IPS-18a (cell line): ENCODE measurements around the gene PLOD2.
A peak's percentile ranks its signal among the peaks of the same experiment; 100 is the strongest.

Source experiments
- H3K27ac ChIP-seq: one replicate; pipeline ENCODE4 v1.5.1; 2013; ENCODE audit warnings: low read length
- H3K27me3 ChIP-seq: one replicate; pipeline ENCODE4 v1.6.1; 2013; ENCODE audit warnings: mild to moderate bottlenecking, low read length; ENCODE audit not compliant: control insufficient read depth, insufficient read depth
- H3K36me3 ChIP-seq: one replicate; pipeline ENCODE4 v1.6.1; 2013; ENCODE audit warnings: low read depth, low read length; ENCODE audit not compliant: control insufficient read depth
- H3K4me1 ChIP-seq: one replicate; pipeline ENCODE4 v1.6.1; 2013; ENCODE audit warnings: low read depth, low read length; ENCODE audit not compliant: control insufficient read depth
- H3K4me3 ChIP-seq: one replicate; pipeline ENCODE4 v1.5.1; 2013; ENCODE audit warnings: low read length
- H3K9ac ChIP-seq: one replicate; pipeline ENCODE4 v1.6.1; 2013; ENCODE audit warnings: mild to moderate bottlenecking, low read length, moderate library complexity
- H3K9me3 ChIP-seq: one replicate; pipeline ENCODE4 v1.6.1; 2013; ENCODE audit warnings: low read depth, low read length; ENCODE audit not compliant: control insufficient read depth

The PLOD2 gene

GRCh38 chr3:146164971-146165769 is 4.2 kb upstream of the PLOD2 start:
- H3K27me3 ChIP-seq: peaks cover 18% of the 10 kb centered on the region
- H3K9ac ChIP-seq: no peak overlapping the region
- no peak overlapping the region for H3K27ac ChIP-seq
- no peak overlapping the region for H3K4me3 ChIP-seq
- no peaks in the 10 kb centered on the region for H3K9me3 ChIP-seq
- H3K4me1 ChIP-seq: peaks cover 9% of the 10 kb centered on the region
- H3K36me3 ChIP-seq: no peaks in the 10 kb centered on the region

- Histone ChIP-seq H3K36me3 (no peaks in the 10 kb centered on the region), H3K4me1 (peaks cover 15% of the 10 kb centered on the region), H3K27ac (no peak overlapping the region), H3K27me3 (peaks cover 18% of the 10 kb centered on the region), H3K9ac (no peak overlapping the region), H3K9me3 (no peaks in the 10 kb centered on the region), H3K4me3 (no peak overlapping the region)
Observed at GRCh38 chr3:146164506-146164905, 3.5 kb upstream of the PLOD2 start.

GRCh38 chr3:146164071-146164470 is 3.1 kb upstream of the PLOD2 start:
- Histone ChIP-seq H3K27me3 (peaks cover 18% of the 10 kb centered on the region), H3K9me3 (no peaks in the 10 kb centered on the region), H3K27ac (no peak overlapping the region), H3K4me3 (no peak overlapping the region), H3K9ac (no peak overlapping the region), H3K36me3 (no peaks in the 10 kb centered on the region), H3K4me1 (peaks cover 18% of the 10 kb centered on the region)

GRCh38 chr3:146163584-146163983 is 2.6 kb upstream of the PLOD2 start:
- H3K9me3 ChIP-seq: no peaks in the 10 kb centered on the region
- peaks cover 18% of the 10 kb centered on the region for H3K4me1 ChIP-seq
- H3K36me3 ChIP-seq: no peaks in the 10 kb centered on the region
- H3K4me3 ChIP-seq: no peak overlapping the region
- H3K27me3 ChIP-seq: peaks cover 18% of the 10 kb centered on the region
- no peak overlapping the region for H3K9ac ChIP-seq
- no peak overlapping the region for H3K27ac ChIP-seq

- H3K36me3 ChIP-seq: no peaks in the 10 kb centered on the region
- no peaks in the 10 kb centered on the region for H3K9me3 ChIP-seq
- no peak overlapping the region for H3K27ac ChIP-seq
- peaks cover 18% of the 10 kb centered on the region for H3K27me3 ChIP-seq
- peaks cover 18% of the 10 kb centered on the region for H3K4me1 ChIP-seq
- H3K9ac ChIP-seq: no peak overlapping the region
- H3K4me3 ChIP-seq: no peak overlapping the region
Observed at GRCh38 chr3:146162561-146162960, 1.6 kb upstream of the PLOD2 start.

- peaks cover 18% of the 10 kb centered on the region for H3K27me3 ChIP-seq
- peaks cover 18% of the 10 kb centered on the region for H3K4me1 ChIP-seq
- peak overlapping the region; percentile 89 for H3K4me3 ChIP-seq
- H3K36me3 ChIP-seq: no peaks in the 10 kb centered on the region
- H3K9ac ChIP-seq: peak overlapping the region; percentile 78
- no peak overlapping the region for H3K27ac ChIP-seq
- no peaks in the 10 kb centered on the region for H3K9me3 ChIP-seq
Observed at GRCh38 chr3:146161663-146162002, 649 bp upstream of the PLOD2 start.

- no peak overlapping the region for H3K27ac ChIP-seq
- peak overlapping the region; percentile 89 for H3K4me3 ChIP-seq
- H3K4me1 ChIP-seq: peaks cover 18% of the 10 kb centered on the region
- H3K27me3 ChIP-seq: peaks cover 18% of the 10 kb centered on the region
- no peaks in the 10 kb centered on the region for H3K36me3 ChIP-seq
- H3K9ac ChIP-seq: peak overlapping the region; percentile 78
- H3K9me3 ChIP-seq: no peaks in the 10 kb centered on the region
Observed at GRCh38 chr3:146160321-146160963, 542 bp downstream of the PLOD2 start.

- no peak overlapping the region for H3K27ac ChIP-seq
- H3K9ac ChIP-seq: peak overlapping the region; percentile 78
- no peaks in the 10 kb centered on the region for H3K9me3 ChIP-seq
- H3K27me3 ChIP-seq: peaks cover 18% of the 10 kb centered on the region
- H3K4me3 ChIP-seq: peak overlapping the region; percentile 89
- H3K36me3 ChIP-seq: no peaks in the 10 kb centered on the region
- H3K4me1 ChIP-seq: peaks cover 13% of the 10 kb centered on the region
Observed at GRCh38 chr3:146159616-146160320, 1.2 kb downstream of the PLOD2 start.

GRCh38 chr3:146159037-146159436 is 1.9 kb downstream of the PLOD2 start:
- Histone ChIP-seq H3K9me3 (no peaks in the 10 kb centered on the region), H3K27me3 (peaks cover 18% of the 10 kb centered on the region), H3K36me3 (no peaks in the 10 kb centered on the region), H3K9ac (no peak overlapping the region), H3K4me1 (peaks cover 13% of the 10 kb centered on the region), H3K4me3 (peak overlapping the region; percentile 89), H3K27ac (no peak overlapping the region)

GRCh38 chr3:146157325-146158060 is 3.5 kb downstream of the PLOD2 start:
- Histone ChIP-seq H3K4me1 (peaks cover 26% of the 10 kb centered on the region), H3K9ac (no peak overlapping the region), H3K27me3 (peaks cover 13% of the 10 kb centered on the region), H3K27ac (no peak overlapping the region), H3K36me3 (no peaks in the 10 kb centered on the region), H3K4me3 (no peak overlapping the region), H3K9me3 (no peaks in the 10 kb centered on the region)

- H3K27me3 ChIP-seq: peaks cover 6% of the 10 kb centered on the region
- H3K27ac ChIP-seq: no peak overlapping the region
- H3K4me1 ChIP-seq: peaks cover 26% of the 10 kb centered on the region
- no peaks in the 10 kb centered on the region for H3K36me3 ChIP-seq
- no peak overlapping the region for H3K4me3 ChIP-seq
- no peak overlapping the region for H3K9ac ChIP-seq
- H3K9me3 ChIP-seq: no peaks in the 10 kb centered on the region
Observed at GRCh38 chr3:146156666-146157314, 4.2 kb downstream of the PLOD2 start.
